Gastroesophageal sphincter (tissue), 4 donors: Measurements from ENCODE around the gene EML4. TPM values are rescaled to one million over a fixed set of nuclear protein-coding genes. Genes with fewer than 3 reads are reported as not detected.
A peak's percentile ranks its signal among the peaks of the same experiment; 100 is the strongest.

ENCODE experiments used
- ATAC-seq: fragments of 150-250 bp; one replicate; pipeline ENCODE4 v1.9.1; 2016; ENCODE audit warnings: mild to moderate bottlenecking, moderate library complexity
- H3K27ac ChIP-seq, 4 donors: fragments of 200-600 bp; sonication (generic) in 3 of 4; 1 replicate in 3 of 4; 2 replicates in 1 of 4; pipeline ENCODE4 v1.5.1; 2016 to 2019
- H3K27me3 ChIP-seq: fragments of 200-600 bp; sonication (generic); one replicate; pipeline ENCODE4 v1.5.1; 2019
- H3K36me3 ChIP-seq, 2 donors: fragments of 200-600 bp; sonication (generic); one replicate each; pipeline ENCODE4 v1.5.1; 2019; ENCODE audit warnings: control low read depth in 1 of 2
- H3K4me1 ChIP-seq, 3 donors: fragments of 200-600 bp; sonication (generic); 1 replicate in 2 of 3; 2 replicates in 1 of 3; pipeline ENCODE4 v1.5.1; 2016 to 2019; ENCODE audit warnings: control low read depth in 2 of 3
- H3K4me3 ChIP-seq, 2 donors: fragments of 200-600 bp; sonication (generic); one replicate each; pipeline ENCODE4 v1.5.1; 2019; ENCODE audit warnings: mild to moderate bottlenecking in 1 of 2, moderate library complexity in 1 of 2
- H3K9me3 ChIP-seq, 3 donors: fragments of 200-600 bp; sonication (generic); one replicate each; pipeline ENCODE4 v1.5.1; 2017 to 2019; ENCODE audit warnings: control low read depth in 2 of 3
- CTCF ChIP-seq, 4 experiments: fragments of 200-600 bp in 2 of 4; fragments of 450-650 bp in 2 of 4; sonication (generic) in 1 of 4; IDR thresholded peaks; one replicate each; pipeline ENCODE4 v1.5.1; 2017 to 2019; ENCODE audit warnings: antibody characterized with exemption in 4 of 4, mild to moderate bottlenecking in 2 of 4, moderate library complexity in 2 of 4
- EP300 ChIP-seq: sonication (generic); formaldehyde crosslinking; IDR thresholded peaks from one replicate; pipeline ENCODE4 v1.6.1; 2017; ENCODE audit warnings: antibody characterized with exemption, mild to moderate bottlenecking
- POLR2A ChIP-seq, 2 donors: fragments of 450-650 bp; IDR thresholded peaks; one replicate each; pipeline ENCODE4 v1.6.1; 2017; ENCODE audit warnings: antibody characterized with exemption in 2 of 2, mild to moderate bottlenecking in 2 of 2, moderate library complexity in 1 of 2
- POLR2AphosphoS5 ChIP-seq: sonication (generic); formaldehyde crosslinking; IDR thresholded peaks from one replicate; pipeline ENCODE4 v1.6.1; 2017; ENCODE audit warnings: antibody characterized with exemption
- WGBS, 2 donors: methylation state at CpG; one replicate each; pipeline ENCODE4 v1.1.5; 2018; ENCODE audit warnings: low coverage in 1 of 2; 5-methylcytosine and 5-hydroxymethylcytosine counted together
- total RNA-seq, 4 donors: library from RNA; depleted of rRNA; stranded (reverse); fragments of >200 nt; gene quantifications; one replicate each; pipeline ENCODE4 v1.1.0, GENCODE V29; 2016

EML4 gene
- total RNA-seq, 4 donors from 2014 or later = 18.5 to 31.4 (median 23.7) TPM

- Histone ChIP-seq H3K4me3 (no peak overlapping the region), H3K9me3 (no peaks in the 10 kb centered on the region), H3K27ac (peak overlapping the region in 1 of 4 donors; percentile 66), H3K27me3 (no peaks in the 10 kb centered on the region), H3K4me1 (peaks cover 0 to 45% (median 33%) of the 10 kb centered on the region in 3 donors), H3K36me3 (no peaks in the 10 kb centered on the region)
- WGBS, 2 donors = 95 to 100% methylated on average over 1 to 2 of the region's 2 CpGs
- no peak for ATAC-seq
- TF ChIP-seq POLR2AphosphoS5 = no peak
Observed at GRCh38 chr2:42140496-42140895, 28.7 kb upstream of the EML4 start.

- H3K9me3 ChIP-seq = no peaks in the 10 kb centered on the region
- no peaks in the 10 kb centered on the region for H3K27me3 ChIP-seq
- H3K36me3 ChIP-seq = no peaks in the 10 kb centered on the region
- H3K27ac ChIP-seq = peak overlapping the region in 3 of 4 donors; percentile 64 to 66 (median 64)
- peaks cover 0 to 45% (median 33%) of the 10 kb centered on the region in 3 donors for H3K4me1 ChIP-seq
- TF ChIP-seq POLR2AphosphoS5 (peak; percentile 18), EP300 (no peak)
- H3K4me3 ChIP-seq = peak overlapping the region in 1 of 2 donors; percentile 23
- ATAC-seq = peak; percentile 72
- WGBS, 2 donors = 1% methylated on average over 12 to 13 of the region's 13 CpGs
Observed at GRCh38 chr2:42141687-42142546, 27.2 kb upstream of the EML4 start.

GRCh38 chr2:42142547-42143184, 26.5 kb upstream of the EML4 start:
- no peak for ATAC-seq
- no peak for TF ChIP-seq CTCF (IDR thresholded peaks at IDR 0.05)
- TF ChIP-seq EP300 = no peak
- no peak for TF ChIP-seq POLR2AphosphoS5
- TF ChIP-seq POLR2A (IDR thresholded peaks at IDR 0.05) = no peak
- Histone ChIP-seq H3K27me3 (no peaks in the 10 kb centered on the region), H3K9me3 (no peaks in the 10 kb centered on the region), H3K36me3 (no peaks in the 10 kb centered on the region), H3K4me1 (peaks cover 0 to 47% (median 26%) of the 10 kb centered on the region in 3 donors), H3K4me3 (no peak overlapping the region), H3K27ac (peak overlapping the region in 3 of 4 donors; percentile 35 to 66 (median 64))
- 71 to 77% methylated on average over 7 to 9 of the region's 9 CpGs for WGBS, 2 donors

GRCh38 chr2:42147641-42148274, 21.4 kb upstream of the EML4 start:
- TF ChIP-seq POLR2AphosphoS5 = no peak
- no peak for TF ChIP-seq POLR2A (IDR thresholded peaks at IDR 0.05)
- no peak for TF ChIP-seq CTCF (IDR thresholded peaks at IDR 0.05)
- no peak for TF ChIP-seq EP300
- no peaks in the 10 kb centered on the region for H3K9me3 ChIP-seq
- no peaks in the 10 kb centered on the region for H3K27me3 ChIP-seq
- peaks cover 0 to 19% (median under 1%) of the 10 kb centered on the region in 3 donors for H3K4me1 ChIP-seq
- no peaks in the 10 kb centered on the region for H3K36me3 ChIP-seq
- H3K27ac ChIP-seq = peak overlapping the region in 1 of 4 donors; percentile 26
- WGBS, 2 donors = 52 to 71% methylated on average over 3 to 4 of the region's 5 CpGs
- H3K4me3 ChIP-seq = no peak overlapping the region
- ATAC-seq = peak; percentile 48

GRCh38 chr2:42150159-42150558, 19.0 kb upstream of the EML4 start:
- Histone ChIP-seq H3K4me1 (peaks cover 0 to 15% (median 0%) of the 10 kb centered on the region in 3 donors), H3K27me3 (no peaks in the 10 kb centered on the region), H3K36me3 (no peaks in the 10 kb centered on the region), H3K9me3 (no peaks in the 10 kb centered on the region), H3K27ac (no peak overlapping the region), H3K4me3 (no peak overlapping the region)
- no peak for ATAC-seq
- no peak for TF ChIP-seq POLR2A (IDR thresholded peaks at IDR 0.05)
- TF ChIP-seq CTCF (IDR thresholded peaks at IDR 0.05) = no peak
- no peak for TF ChIP-seq EP300
- no peak for TF ChIP-seq POLR2AphosphoS5
